Psoas muscle (tissue), 8 donors: ENCODE results near the gene ZBTB7C. TPM values are rescaled to one million over a fixed set of nuclear protein-coding genes. Genes with fewer than 3 reads are reported as not detected.

Experiments used
- ATAC-seq, 4 donors: fragments of 200-7000 bp; cut with Tn5 transposase; one replicate each; pipeline ENCODE4 v1.9.1; 2020; ENCODE audit warnings: moderate library complexity in 3 of 4, mild to moderate bottlenecking in 2 of 4
- DNase-seq, 2 donors: peaks; one replicate each; pipeline ENCODE4 v3.0.0-alpha.2; 2020
- H3K27ac ChIP-seq: fragments of 200-600 bp; one replicate; pipeline ENCODE4 v1.8.0; 2022
- H3K27me3 ChIP-seq, 3 donors: fragments of 200-600 bp in 1 of 3; one replicate each; pipeline versions ENCODE4 v1.6.1 to v1.8.0; 2013 to 2022; ENCODE audit warnings: low read length in 2 of 3, mild to moderate bottlenecking in 2 of 3, moderate library complexity in 1 of 3; ENCODE audit not compliant: insufficient read depth in 3 of 3
- H3K36me3 ChIP-seq, 2 donors: fragments of 200-600 bp in 1 of 2; one replicate each; pipeline versions ENCODE4 v1.6.1 to v1.8.0; 2013 to 2022; ENCODE audit warnings: low read depth in 1 of 2, mild to moderate bottlenecking in 1 of 2, moderate library complexity in 1 of 2; ENCODE audit not compliant: insufficient read depth in 1 of 2
- H3K4me1 ChIP-seq: fragments of 200-600 bp; one replicate; pipeline ENCODE4 v1.8.0; 2022
- H3K4me3 ChIP-seq: fragments of 200-600 bp; one replicate; pipeline ENCODE4 v1.8.0; 2022; ENCODE audit warnings: mild to moderate bottlenecking
- H3K9me3 ChIP-seq: fragments of 200-600 bp; one replicate; pipeline ENCODE4 v1.8.0; 2022
- CTCF ChIP-seq: fragments of 200-600 bp; IDR thresholded peaks from one replicate; pipeline ENCODE4 v1.8.0; 2022; ENCODE audit warnings: antibody characterized with exemption
- WGBS, 3 donors: extraction: QIAGEN DNeasy Blood & Tissue Kit; methylation state at CpG; one replicate each; pipeline versions ENCODE4 v1.1.6 to v1.1.7; 2013; 5-methylcytosine and 5-hydroxymethylcytosine counted together
- intact Hi-C, 2 donors: fragments of 100-400 bp; cut with DNase I; formaldehyde crosslinking; loops; one replicate each; pipeline versions ENCODE4 v1.11.0 to v1.14.2; 2022
- polyA plus RNA-seq, 3 donors: library from polyadenylated mRNA; stranded (reverse); fragments of 200-250 nt; gene quantifications; one replicate each; pipeline ENCODE4 v1.2.3, GENCODE V29; 2013
- total RNA-seq, 4 donors: library from RNA; stranded (reverse); fragmentation: NEBNext Ultra II Directional in 2 of 4; extraction: Animal tissue kit (Norgen Biotek cat#: 25700) in 2 of 4; gene quantifications; one replicate each; pipeline versions ENCODE4 v1.2.1 to v1.2.4, GENCODE V29; 2021 to 2023
- donor health status: healthy with polysubstance abuse.
- donor health status: DM: no; HTN: no; CAD: no; lungs with moderate emphysema.
- donor health status: Bipolar disorder and iron deficiency.
- donor health status: healthy.
- donor health status: DM: yes; HTN: yes; CAD: no.
- donor health status: DM: no; HTN: no; CAD: no.
- donor health status: DM: no; HTN: no; CAD: no.
- donor health status: DM: yes; HTN: yes; CAD: no.

The ZBTB7C gene
- total and polyA plus RNA-seq, 7 donors, result 0.34 to 2.9 (median 0.78) TPM

- TF ChIP-seq CTCF, result no peak
- ATAC-seq (no peak), DNase-seq (no peak)
- H3K27ac ChIP-seq, result no peak overlapping the region
- intact Hi-C loops, result no loop called here
- H3K4me1 ChIP-seq, result no peaks in the 10 kb centered on the region
- peaks cover 0 to 3% (median 0%) of the 10 kb centered on the region in 3 donors for H3K27me3 ChIP-seq
- 55 to 60% (median 55%) methylated on average over 10 of the region's 10 CpGs for WGBS, 3 donors
- no peak overlapping the region for H3K4me3 ChIP-seq
- H3K36me3 ChIP-seq, result no peaks in the 10 kb centered on the region
- H3K9me3 ChIP-seq, result no peaks in the 10 kb centered on the region
Observed at GRCh38 chr18:48201337-48202005, 207.7 kb downstream of the ZBTB7C start.

DNA sequence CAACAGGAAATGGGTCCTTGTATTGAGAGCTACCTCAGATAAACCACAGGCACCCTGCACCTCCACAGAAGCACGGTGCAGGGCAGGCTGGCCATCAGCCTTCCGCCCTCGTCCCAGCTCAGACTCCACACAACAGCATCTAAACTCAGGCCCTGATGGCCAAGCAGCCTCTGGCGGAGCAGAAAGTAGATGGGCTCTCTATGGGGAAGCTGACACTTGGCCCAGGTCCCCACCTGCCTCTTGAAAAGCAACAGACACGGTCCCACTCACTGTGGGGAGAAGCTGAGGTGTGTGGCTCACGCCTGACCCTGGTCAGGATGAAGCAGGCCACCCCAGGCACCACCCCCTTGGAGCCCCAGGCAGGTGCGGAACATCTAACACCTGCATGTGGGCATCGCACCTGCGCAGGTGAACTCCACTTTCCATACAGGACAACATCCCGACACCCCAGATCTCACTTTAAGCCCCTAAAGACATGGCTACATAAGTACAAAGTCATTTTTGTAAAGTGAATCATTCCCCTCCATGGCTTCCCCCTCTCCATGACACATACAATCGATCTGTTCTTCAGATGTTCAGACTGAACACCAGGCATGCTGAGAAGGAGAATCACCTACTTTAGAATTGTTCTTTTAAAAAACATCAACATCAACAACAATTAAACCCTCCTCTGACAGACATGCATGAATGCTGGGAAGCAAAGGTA is 208.4 kb downstream of the ZBTB7C start:
- Histone ChIP-seq H3K9me3 (no peaks in the 10 kb centered on the region), H3K27ac (no peak overlapping the region), H3K36me3 (no peaks in the 10 kb centered on the region), H3K4me3 (no peak overlapping the region), H3K4me1 (no peaks in the 10 kb centered on the region), H3K27me3 (peaks cover 0 to 3% (median 0%) of the 10 kb centered on the region in 3 donors)
- intact Hi-C loops, result no loop called here
- ATAC-seq, result no peak
- TF ChIP-seq CTCF, result no peak
- no peak for DNase-seq
- WGBS, 3 donors, result 77 to 94% (median 80%) methylated on average over 11 of the region's 11 CpGs

DNA sequence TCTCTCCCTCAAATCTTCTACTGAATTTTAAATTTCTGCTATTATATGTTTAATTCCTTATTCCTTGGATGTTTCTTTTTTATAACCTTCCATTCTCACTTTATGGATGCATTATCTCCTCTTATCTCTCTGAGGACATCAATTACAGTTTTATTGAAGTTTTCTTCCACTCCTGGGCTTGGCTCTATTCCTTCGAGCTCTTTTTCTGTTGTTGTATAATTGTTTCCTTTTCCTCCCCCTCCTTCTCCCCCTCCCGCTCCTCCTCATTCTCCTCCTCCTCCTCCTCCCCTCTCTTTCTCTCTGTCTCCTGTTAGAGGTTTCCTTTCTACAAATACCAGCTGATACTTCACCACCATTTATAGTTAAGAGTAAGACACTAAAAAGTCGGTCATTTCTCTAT is 209.8 kb downstream of the ZBTB7C start:
- H3K36me3 ChIP-seq, result no peaks in the 10 kb centered on the region
- no peak overlapping the region for H3K4me3 ChIP-seq
- DNase-seq (no peak), ATAC-seq (no peak)
- H3K9me3 ChIP-seq, result no peaks in the 10 kb centered on the region
- no peak overlapping the region for H3K27ac ChIP-seq
- 37 to 49% (median 43%) methylated on average over 3 of the region's 3 CpGs for WGBS, 3 donors
- peaks cover 0 to 3% (median 0%) of the 10 kb centered on the region in 3 donors for H3K27me3 ChIP-seq
- peaks cover 2% of the 10 kb centered on the region for H3K4me1 ChIP-seq
- TF ChIP-seq CTCF, result no peak
- intact Hi-C loops, result no loop called here

DNA sequence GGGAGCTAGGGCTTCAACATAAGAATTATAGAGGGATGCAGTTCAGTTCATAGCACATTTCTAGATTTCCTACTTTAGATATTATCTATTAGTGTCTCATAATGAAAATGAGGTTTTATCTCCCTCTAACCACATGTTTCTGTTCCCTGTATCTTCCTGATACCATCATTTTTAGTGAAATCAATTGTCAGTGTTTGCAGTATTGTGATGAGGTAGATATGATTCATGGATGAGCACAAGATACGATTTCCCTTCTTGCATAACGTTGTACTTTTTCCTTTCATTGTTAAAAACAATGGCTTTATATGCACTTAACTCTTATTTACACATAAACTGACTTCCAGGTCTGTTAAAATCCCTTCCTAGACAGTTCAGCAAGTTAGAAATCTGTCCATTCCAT is 211.4 kb downstream of the ZBTB7C start:
- H3K27ac ChIP-seq, result no peak overlapping the region
- intact Hi-C loops, result no loop called here
- no peak for ATAC-seq

More for the DNA sequence above, 211.4 kb downstream of the ZBTB7C start:
- Histone ChIP-seq H3K9me3 (no peaks in the 10 kb centered on the region), H3K36me3 (no peaks in the 10 kb centered on the region), H3K27me3 (no peaks in the 10 kb centered on the region), H3K4me1 (peaks cover 11% of the 10 kb centered on the region), H3K4me3 (no peak overlapping the region)
- no peak for DNase-seq
- WGBS, 3 donors, result 71 to 81% (median 79%) methylated on average over 2 of the region's 2 CpGs
- no peak for TF ChIP-seq CTCF
